Measurements from ENCODE around the gene WNT11. TPM values are rescaled to one million over a fixed set of nuclear protein-coding genes. Genes with fewer than 3 reads are reported as not detected.
A peak's percentile ranks its signal among the peaks of the same experiment; 100 is the strongest.

The WNT11 gene
- total RNA-seq, 1 experiment from 2014 or later: not detected

DNA sequence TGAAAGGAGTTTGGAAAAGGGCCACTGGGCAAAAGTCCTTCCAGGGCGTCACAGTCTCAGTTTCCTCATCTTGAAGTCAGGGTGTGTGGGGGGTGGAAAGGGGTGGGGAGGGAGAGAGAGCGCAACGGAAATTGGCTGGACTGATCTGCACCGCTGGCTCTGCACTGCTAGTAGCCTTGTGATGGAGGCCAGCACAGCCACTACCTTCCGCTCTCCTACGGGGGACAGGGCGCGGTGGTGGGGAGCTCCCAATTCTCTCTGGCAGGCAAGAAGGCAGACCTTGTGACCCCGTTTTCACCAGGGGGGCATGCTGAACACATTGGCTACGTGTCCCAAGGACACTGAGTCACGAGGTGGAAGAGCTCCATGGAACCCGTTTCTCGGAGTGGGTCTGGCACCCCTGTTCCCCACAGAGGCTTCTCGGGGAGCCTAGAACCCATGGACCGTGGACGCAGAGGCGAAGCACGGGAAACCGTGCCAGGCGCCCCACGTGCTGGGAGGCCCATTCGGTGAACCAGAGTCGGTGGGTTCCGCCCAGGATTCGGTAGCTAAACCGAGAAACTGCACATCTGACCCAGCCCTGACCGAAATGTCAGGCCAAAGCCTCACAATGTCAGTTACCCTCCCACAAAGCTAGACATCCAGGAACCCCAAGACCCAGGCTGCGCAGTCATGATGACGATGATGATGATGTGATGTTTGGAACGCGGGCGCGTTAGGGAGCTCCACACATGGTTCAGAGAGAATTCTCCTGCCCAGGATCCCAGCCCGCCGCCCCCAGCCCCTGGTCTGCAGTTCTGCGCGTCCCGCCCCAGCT is 28.3 kb upstream of the WNT11 start:
- H3K18ac ChIP-seq (ENCODE audit: insufficient read length, low read depth, low read length): peak overlapping the region; percentile 90
- peak overlapping the region; percentile 100 for H3K4me3 Mint-ChIP-seq
- H3K4me2 ChIP-seq (ENCODE audit: insufficient read depth, insufficient read length, low read length): peak overlapping the region; percentile 73
- no peaks in the 10 kb centered on the region for H4K20me1 ChIP-seq (ENCODE audit: control insufficient read depth, insufficient read depth, insufficient read length)
- TF ChIP-seq, protein P1, sequence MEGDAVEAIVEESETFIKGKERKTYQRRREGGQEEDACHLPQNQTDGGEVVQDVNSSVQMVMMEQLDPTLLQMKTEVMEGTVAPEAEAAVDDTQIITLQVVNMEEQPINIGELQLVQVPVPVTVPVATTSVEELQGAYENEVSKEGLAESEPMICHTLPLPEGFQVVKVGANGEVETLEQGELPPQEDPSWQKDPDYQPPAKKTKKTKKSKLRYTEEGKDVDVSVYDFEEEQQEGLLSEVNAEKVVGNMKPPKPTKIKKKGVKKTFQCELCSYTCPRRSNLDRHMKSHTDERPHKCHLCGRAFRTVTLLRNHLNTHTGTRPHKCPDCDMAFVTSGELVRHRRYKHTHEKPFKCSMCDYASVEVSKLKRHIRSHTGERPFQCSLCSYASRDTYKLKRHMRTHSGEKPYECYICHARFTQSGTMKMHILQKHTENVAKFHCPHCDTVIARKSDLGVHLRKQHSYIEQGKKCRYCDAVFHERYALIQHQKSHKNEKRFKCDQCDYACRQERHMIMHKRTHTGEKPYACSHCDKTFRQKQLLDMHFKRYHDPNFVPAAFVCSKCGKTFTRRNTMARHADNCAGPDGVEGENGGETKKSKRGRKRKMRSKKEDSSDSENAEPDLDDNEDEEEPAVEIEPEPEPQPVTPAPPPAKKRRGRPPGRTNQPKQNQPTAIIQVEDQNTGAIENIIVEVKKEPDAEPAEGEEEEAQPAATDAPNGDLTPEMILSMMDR (conservative IDR thresholded peaks at IDR 0.05): no peak; the same call in 2 of the 3 replicates
- H3K9me3 Mint-ChIP-seq: peaks cover 6 to 7% of the 10 kb centered on the region in 2 experiments; a peak in 2 of 5 replicates
- no CpG with 5 or more reads among the region's 38 CpGs for WGBS (ENCODE audit: extremely low coverage, insufficient read length, low lambda C conversion rate)
- no peak overlapping the region for H3K56ac ChIP-seq (ENCODE audit: insufficient read length, low read depth, low read length)
- H2BK20ac ChIP-seq (ENCODE audit: low read depth, low read length, poor library complexity, severe bottlenecking): no peak overlapping the region
- peaks cover 9 to 28% of the 10 kb centered on the region in 2 experiments; a peak in 3 of 4 replicates for H3K4me1 Mint-ChIP-seq
- peak overlapping the region; percentile 26 for H2AFZ ChIP-seq (ENCODE audit: low read length)
- H3K79me2 ChIP-seq (ENCODE audit: insufficient read depth, low read length): no peaks in the 10 kb centered on the region
- no peak overlapping the region for H4K8ac ChIP-seq (replicated peaks; ENCODE audit: insufficient read length, low read depth, low read length)
- no peak overlapping the region for H2BK15ac ChIP-seq (ENCODE audit: low read depth, low read length)
- peak; percentile 50 for DNase-seq
- H3K27me3 Mint-ChIP-seq (ENCODE audit: low read depth): peaks cover 22% of the 10 kb centered on the region
- H3K36me3 Mint-ChIP-seq (ENCODE audit: insufficient read depth in 1 of 3, low read depth in 3 of 3): no peaks in the 10 kb centered on the region; a peak in 1 of 7 replicates
- no peaks in the 10 kb centered on the region for H3K27me3 ChIP-seq (ENCODE audit: insufficient read depth, low read length)
- H3K4ac ChIP-seq (ENCODE audit: low read depth, low read length): peak overlapping the region; percentile 37
- no peak overlapping the region for H2BK12ac ChIP-seq (ENCODE audit: insufficient read length, low read depth, low read length)
- H3K79me1 ChIP-seq (ENCODE audit: insufficient read depth, low read depth, low read length, poor library complexity, severe bottlenecking): no peaks in the 10 kb centered on the region
- H2AK5ac ChIP-seq (ENCODE audit: insufficient read length, low read length): peak overlapping the region; percentile 18
- no peak overlapping the region for H3T11ph ChIP-seq (ENCODE audit: low read length)
- H3K4me1 ChIP-seq (ENCODE audit: insufficient read depth, low read length): no peaks in the 10 kb centered on the region
- H2BK120ac ChIP-seq (ENCODE audit: low read depth, low read length, poor library complexity, severe bottlenecking): peak overlapping the region; percentile 55
- H3K23ac ChIP-seq (ENCODE audit: insufficient read length, low read depth, low read length): no peak overlapping the region
- H3K9ac ChIP-seq (ENCODE audit: extremely low read depth, insufficient read length, low read length): peak overlapping the region; percentile 76
- H3K9me3 ChIP-seq (ENCODE audit: control insufficient read depth, low read depth, low read length): no peaks in the 10 kb centered on the region
- H4K91ac ChIP-seq (ENCODE audit: insufficient read length, low read depth, low read length): no peak overlapping the region
- peak overlapping the region; percentile 7 for H2BK5ac ChIP-seq (ENCODE audit: insufficient read length, low read length)
- no peak overlapping the region for H4K5ac ChIP-seq (ENCODE audit: insufficient read length, low read depth, low read length)
- H3K27ac Mint-ChIP-seq: peak overlapping the region; percentile 84 to 99 (median 94); a peak in 5 of 7 replicates
- H3K14ac ChIP-seq (ENCODE audit: insufficient read depth, low read length): peak overlapping the region; percentile 87
- H3K23me2 ChIP-seq (ENCODE audit: insufficient read length, low read depth, low read length, poor library complexity, severe bottlenecking): peaks cover 10% of the 10 kb centered on the region
- no peak overlapping the region for H3K27ac ChIP-seq (ENCODE audit: insufficient read length, low read depth, low read length)
